ENCODE data around the gene KIF4A.

KIF4A gene

DNA sequence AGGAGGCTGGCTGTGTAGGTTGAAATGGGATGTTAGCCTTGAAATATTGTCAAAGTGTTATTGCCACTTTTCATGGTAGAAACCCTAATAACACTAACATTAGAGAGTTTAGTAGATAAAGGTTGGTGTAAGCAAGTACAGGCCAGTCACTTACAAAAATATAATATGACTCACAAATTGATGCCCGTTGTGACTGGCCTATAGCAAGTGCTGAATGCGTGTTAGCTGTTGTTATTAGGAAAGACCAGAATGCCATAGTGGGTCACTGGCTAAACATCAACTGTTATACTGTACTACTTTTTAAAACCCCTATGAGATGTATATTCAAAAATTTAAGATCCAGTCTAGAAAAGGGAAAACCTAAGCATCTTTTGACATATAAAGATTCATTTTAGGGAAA, 112.8 kb downstream of the KIF4A start:
- no peak for DNase-seq (ENCODE audit: low read depth)

GRCh38 chrX:70405003-70405402, 115.1 kb downstream of the KIF4A start:
- no peak for DNase-seq (ENCODE audit: low read depth)

- DNase-seq (ENCODE audit: low read depth), result no peak
Measured at GRCh38 chrX:70410921-70411320, 121.0 kb downstream of the KIF4A start.

DNA sequence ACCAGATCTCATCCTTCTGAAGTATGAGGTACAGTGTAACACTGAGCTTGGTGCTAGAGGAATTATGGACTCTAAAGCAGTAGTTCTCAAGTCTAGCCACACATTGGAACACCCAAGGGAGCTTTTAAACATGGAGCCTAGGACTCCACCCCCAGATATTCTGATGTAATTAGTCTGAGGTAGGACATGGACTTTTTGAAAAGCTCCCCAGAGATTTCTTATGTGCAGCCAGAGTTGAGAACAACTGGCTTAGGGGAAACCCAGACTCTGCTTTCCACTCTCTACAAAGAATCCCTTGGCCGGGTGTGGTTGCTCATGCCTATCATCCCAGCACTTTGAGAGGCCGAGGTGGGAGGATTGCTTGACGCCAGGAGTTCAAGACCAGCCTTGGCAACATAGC, 121.6 kb downstream of the KIF4A start:
- DNase-seq (ENCODE audit: low read depth), result no peak

DNA sequence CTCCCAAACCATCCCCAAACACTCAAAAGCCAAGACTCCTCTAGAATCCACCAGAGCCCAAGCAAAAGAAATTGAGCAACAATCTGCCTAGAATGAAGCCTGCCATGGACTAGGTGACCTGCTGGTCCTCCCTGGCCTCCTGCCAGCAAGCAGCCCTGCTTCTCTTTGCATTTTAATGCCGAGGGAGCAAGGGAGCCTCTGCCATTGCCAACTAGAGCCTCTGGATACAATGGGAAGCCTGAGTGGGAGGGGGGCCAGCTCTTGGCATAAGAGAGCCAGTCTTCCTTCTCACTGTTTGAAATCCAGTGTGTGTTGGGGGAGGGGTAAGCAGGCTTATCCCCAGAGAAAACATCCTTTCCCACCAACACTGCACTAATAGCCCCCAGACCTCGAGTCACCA, 131.7 kb downstream of the KIF4A start:
- no peak for DNase-seq (ENCODE audit: low read depth)

DNA sequence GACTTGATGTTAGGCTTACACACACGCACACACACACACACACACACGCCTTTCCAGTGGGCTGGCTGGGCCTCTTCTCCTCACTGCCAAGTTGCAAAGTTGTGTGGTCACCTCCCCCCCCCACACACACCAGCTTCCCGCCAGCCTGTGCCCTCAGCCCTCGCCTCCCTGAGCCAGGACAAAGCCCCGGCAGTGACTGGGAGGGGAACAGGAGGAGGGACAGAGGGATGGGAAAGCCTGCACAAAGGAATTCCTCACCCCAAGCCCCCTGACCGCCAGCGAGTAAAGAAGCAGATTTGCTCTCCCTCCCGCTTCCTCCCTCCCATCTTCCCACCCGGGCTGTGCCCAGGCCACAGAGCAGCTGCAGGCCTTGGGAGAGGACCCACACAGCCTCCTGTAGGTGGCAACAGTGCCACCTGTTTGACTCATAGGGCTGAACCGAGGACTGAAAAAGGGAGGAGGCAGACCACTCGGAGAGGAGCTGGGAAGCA, 133.0 kb downstream of the KIF4A start, which contains the start of gene GDPD2:
Gene GDPD2, plus strand, starts transcription at position 464 of the 491 bp plus-strand sequence. CDS start 1,671 bp downstream, outside the sequence.
- no peak for DNase-seq (ENCODE audit: low read depth)

- DNase-seq (ENCODE audit: low read depth), result no peak
Measured at GRCh38 chrX:70423936-70424675, 134.2 kb downstream of the KIF4A start.

DNA sequence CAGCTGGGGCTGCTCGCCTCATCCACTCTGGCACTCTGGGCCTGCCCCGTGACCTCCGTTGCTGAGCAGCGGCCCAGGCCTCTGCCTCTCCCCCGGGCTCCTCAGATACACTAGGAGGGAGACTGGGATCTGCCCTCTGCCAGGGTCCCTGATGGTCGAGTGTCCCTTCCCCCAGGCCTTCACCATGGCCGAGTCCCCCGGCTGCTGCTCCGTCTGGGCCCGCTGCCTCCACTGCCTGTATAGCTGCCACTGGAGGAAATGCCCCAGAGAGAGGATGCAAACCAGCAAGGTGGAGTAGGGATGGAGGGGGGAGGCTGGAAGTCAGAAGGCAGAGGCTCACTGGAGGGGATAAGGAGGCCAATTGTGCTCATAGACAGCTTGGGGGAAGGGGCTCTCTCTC, 134.9 kb downstream of the KIF4A start:
- DNase-seq (ENCODE audit: low read depth), result no peak

GRCh38 chrX:70426286-70427278, 136.7 kb downstream of the KIF4A start:
- DNase-seq (ENCODE audit: low read depth), result no peak

DNA sequence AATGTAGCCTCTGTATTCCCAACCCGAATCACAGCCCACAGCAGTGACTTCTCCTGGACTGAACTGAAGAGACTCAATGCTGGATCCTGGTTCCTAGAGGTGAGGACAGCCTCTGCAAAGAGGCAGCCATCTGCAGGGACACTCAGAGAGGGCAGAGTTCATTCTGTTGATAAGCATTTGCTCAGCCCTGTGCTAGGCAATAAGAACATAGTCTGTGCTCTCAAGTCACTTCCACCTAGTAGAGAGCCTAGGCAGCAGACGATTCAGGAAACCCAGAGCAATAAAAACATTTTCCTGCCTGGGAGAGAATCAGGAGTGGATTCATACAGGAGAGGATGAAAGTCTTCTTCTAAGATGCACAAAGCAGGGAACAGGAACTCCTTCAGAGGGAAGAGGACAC, 137.5 kb downstream of the KIF4A start:
- DNase-seq (ENCODE audit: low read depth), result no peak

GRCh38 chrX:70429759-70430158, 139.9 kb downstream of the KIF4A start:
- no peak for DNase-seq (ENCODE audit: low read depth)

GRCh38 chrX:70432936-70433847, 143.3 kb downstream of the KIF4A start:
- no peak for DNase-seq (ENCODE audit: low read depth)

DNA sequence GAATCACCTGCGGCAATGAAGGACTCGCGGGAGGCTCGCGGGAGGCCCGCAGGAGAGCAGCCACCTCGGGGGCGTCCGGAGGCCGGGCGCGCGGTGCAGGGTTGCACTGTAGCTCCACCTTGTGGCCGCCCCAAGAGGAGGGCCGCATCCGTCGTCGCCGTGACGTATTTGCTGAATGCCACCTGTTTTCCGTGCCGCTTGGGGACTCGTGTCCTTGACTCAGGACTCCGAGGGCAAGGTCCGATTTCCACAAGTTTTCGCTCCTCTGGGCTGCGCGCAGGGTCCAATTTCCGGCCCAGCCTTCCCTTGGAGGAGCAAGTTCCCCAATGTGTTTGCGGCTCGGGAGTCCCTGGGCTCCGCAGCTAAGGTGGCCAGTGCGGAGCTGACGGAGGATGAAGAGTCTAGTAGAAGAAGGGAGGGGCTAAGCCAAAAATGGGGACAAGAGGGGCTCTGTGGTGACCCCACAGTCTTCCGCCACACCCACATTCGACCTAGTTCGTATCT, 144.0 kb downstream of the KIF4A start:
- DNase-seq (ENCODE audit: low read depth), result peak; percentile 41

DNA sequence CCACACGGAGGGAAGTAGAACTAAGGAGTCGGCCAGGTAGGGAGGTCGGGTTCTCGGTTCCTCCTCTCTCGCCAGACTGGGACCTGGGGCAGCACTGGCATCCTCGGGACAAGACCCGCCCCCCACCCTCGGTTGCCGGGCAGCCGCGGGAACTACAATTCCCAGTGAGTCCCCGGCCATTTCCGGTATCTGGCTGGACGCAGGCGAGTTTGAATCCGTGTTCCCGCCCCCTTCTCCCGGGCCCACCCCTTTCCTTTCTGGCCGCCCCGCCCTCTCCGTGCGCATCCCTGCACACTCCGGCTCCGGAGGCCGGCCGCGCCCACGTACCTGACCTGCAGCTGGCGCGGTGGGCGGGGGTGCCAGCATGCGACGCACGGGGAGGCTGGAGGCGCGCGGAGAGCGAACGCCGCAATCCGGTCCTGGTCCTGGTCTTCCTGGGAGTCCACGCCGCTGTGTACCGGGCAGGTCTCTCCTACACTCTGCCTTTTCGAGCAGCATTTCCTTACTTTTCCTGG, 144.5 kb downstream of the KIF4A start:
- peak; percentile 72 for DNase-seq (ENCODE audit: low read depth)

- DNase-seq (ENCODE audit: low read depth), result peak; percentile 46
Measured at GRCh38 chrX:70434914-70435586, 145.1 kb downstream of the KIF4A start.

GRCh38 chrX:70436343-70436742, 146.4 kb downstream of the KIF4A start:
- DNase-seq (ENCODE audit: low read depth), result no peak

DNA sequence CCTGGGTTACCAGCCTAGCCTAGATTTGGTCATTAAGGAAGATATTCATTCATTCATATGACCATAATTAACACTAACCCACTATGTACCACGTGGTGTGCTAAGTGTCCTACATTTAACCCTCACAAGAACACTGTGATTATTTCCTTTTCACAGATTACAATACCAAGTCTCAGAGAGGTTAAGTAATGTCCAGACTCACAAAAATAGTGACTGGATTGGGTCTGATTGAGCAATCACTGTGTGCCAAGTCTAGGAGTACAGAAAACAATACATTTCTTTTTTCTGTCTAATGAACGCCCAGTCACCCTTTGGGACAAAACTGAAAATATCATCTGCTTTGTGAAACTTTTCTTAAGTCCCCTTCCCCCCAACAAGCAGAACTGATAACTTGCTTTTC, 147.1 kb downstream of the KIF4A start:
- no peak for DNase-seq (ENCODE audit: low read depth)

DNA sequence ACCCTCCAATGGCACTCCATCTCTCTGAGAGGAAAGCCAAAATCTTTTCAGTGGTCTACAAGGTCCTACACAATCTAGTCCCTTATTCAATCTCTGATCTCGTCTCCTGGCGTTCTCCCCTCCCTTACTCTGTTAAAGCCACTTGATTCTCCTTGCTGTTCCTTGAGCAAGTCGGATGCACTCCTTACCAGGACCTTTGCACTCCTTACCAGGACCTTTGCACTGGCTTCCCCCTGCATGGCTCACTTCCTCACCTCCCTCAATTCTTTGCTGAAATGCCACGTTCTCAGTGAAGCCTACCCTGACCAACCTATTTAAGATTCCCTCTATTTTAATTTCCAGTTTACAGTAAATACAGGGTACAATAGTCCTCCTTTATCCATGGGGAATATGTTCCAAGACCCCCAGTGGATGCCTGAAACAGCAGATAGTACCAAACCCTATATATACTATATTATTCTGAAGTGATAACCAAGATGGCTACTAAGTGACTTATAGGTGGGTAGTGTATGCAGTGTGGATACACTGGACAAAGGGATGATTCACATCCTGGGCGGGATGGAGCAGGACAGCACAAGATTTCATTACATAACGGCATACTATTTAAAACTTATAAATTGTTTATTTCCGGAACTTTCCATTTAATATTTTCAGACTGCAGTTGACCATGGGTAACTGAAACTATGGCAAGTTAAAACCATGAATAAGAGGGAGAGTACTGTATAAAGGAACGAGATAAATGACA, 148.2 kb downstream of the KIF4A start:
- DNase-seq (ENCODE audit: low read depth), result peak; percentile 36

DNA sequence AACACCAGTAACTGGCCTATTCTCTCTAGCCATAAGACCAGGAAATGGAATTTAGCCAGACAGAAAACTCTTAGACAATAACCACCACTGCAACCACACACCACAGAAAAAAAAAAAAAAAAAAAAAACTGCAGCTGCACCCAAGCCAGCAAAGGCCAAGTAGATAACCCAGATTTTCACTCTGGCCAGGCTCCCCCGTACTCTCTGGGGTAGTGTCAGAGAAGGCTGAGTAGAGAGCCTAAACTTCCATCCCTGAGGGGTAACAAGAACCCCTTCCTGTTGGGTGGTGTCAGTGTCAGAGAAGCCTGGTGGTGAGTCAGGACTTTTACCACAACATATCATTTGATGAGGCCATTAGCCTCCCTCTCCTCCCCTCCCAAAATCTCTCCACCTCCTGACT, 149.1 kb downstream of the KIF4A start:
- no peak for DNase-seq (ENCODE audit: low read depth)

- DNase-seq (ENCODE audit: low read depth), result no peak
Measured at GRCh38 chrX:70442224-70442623, 152.3 kb downstream of the KIF4A start.

All from iris pigment epithelial cell (primary cell).